Peyer's patch (tissue), 4 donors: ENCODE results near the gene CEP164. TPM values are rescaled to one million over a fixed set of nuclear protein-coding genes. Genes with fewer than 3 reads are reported as not detected.

Experiments used
- DNase-seq, 3 donors: peaks; one replicate each; pipeline ENCODE4 v3.0.0-alpha.2; 2017 to 2019
- H3K27ac ChIP-seq, 4 donors: fragments of 200-600 bp; sonication (generic); one replicate each; pipeline ENCODE4 v1.5.1; 2016 to 2019
- H3K27me3 ChIP-seq, 2 donors: fragments of 200-600 bp; sonication (generic); one replicate each; pipeline ENCODE4 v1.5.1; 2019
- H3K36me3 ChIP-seq, 3 donors: fragments of 200-600 bp; sonication (generic); one replicate each; pipeline ENCODE4 v1.5.1; 2016 to 2019
- H3K4me1 ChIP-seq, 4 donors: fragments of 200-600 bp; sonication (generic); one replicate each; pipeline ENCODE4 v1.5.1; 2016 to 2019
- H3K4me3 ChIP-seq, 4 donors: fragments of 200-600 bp; sonication (generic); 1 replicate in 3 of 4; 2 replicates in 1 of 4; pipeline ENCODE4 v1.5.1; 2016 to 2019; ENCODE audit warnings: mild to moderate bottlenecking in 1 of 4
- H3K9me3 ChIP-seq, 4 donors: fragments of 200-600 bp; sonication (generic); one replicate each; pipeline ENCODE4 v1.5.1; 2016 to 2019; ENCODE audit warnings: mild to moderate bottlenecking in 1 of 4
- POLR2A ChIP-seq, 2 donors: fragments of 450-650 bp; IDR thresholded peaks; one replicate each; pipeline ENCODE4 v1.5.1; 2017; ENCODE audit warnings: antibody characterized with exemption in 2 of 2, mild to moderate bottlenecking in 2 of 2, moderate library complexity in 2 of 2
- total RNA-seq, 4 donors: library from RNA; depleted of rRNA; stranded (reverse); fragments of >200 nt; gene quantifications; one replicate each; pipeline ENCODE4 v1.1.0, GENCODE V29; 2016
- TF ChIP-seq, protein P1 (sequence below), 6 experiments: fragments of 450-650 bp in 4 of 6; fragments of 200-600 bp in 2 of 6; sonication (generic) in 1 of 6; IDR thresholded peaks; one replicate each; pipeline ENCODE4 v1.5.1; 2017 to 2019; ENCODE audit warnings: antibody characterized with exemption in 6 of 6, mild to moderate bottlenecking in 3 of 6, moderate library complexity in 1 of 6

The CEP164 gene
- total RNA-seq, 4 donors from 2014 or later: 12.3 to 45.4 (median 27.2) TPM

DNA sequence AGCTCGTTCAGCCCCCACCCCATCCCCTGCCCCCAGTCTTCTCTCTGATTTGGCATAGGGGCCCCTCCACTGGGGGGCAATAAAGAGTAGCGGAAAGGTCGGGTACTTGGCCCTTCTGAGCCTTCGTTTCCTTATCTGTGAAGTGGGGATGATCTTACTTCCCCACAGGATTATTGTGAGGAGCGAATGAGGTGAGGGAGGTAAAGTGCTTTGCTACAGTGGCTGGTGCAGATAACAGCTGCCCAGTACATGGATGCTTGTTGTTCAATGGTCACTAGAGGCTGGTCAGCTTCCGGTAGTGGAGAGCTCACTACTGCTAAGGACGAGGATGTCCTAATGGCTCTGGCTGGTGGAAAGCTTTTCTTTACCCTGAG is 101.2 kb downstream of the CEP164 start:
- H3K4me1 ChIP-seq: no peaks in the 10 kb centered on the region
- H3K4me3 ChIP-seq: no peak overlapping the region
- DNase-seq: no peak
- no peaks in the 10 kb centered on the region for H3K36me3 ChIP-seq
- no peak for TF ChIP-seq POLR2A (IDR thresholded peaks at IDR 0.05)
- TF ChIP-seq, protein P1, sequence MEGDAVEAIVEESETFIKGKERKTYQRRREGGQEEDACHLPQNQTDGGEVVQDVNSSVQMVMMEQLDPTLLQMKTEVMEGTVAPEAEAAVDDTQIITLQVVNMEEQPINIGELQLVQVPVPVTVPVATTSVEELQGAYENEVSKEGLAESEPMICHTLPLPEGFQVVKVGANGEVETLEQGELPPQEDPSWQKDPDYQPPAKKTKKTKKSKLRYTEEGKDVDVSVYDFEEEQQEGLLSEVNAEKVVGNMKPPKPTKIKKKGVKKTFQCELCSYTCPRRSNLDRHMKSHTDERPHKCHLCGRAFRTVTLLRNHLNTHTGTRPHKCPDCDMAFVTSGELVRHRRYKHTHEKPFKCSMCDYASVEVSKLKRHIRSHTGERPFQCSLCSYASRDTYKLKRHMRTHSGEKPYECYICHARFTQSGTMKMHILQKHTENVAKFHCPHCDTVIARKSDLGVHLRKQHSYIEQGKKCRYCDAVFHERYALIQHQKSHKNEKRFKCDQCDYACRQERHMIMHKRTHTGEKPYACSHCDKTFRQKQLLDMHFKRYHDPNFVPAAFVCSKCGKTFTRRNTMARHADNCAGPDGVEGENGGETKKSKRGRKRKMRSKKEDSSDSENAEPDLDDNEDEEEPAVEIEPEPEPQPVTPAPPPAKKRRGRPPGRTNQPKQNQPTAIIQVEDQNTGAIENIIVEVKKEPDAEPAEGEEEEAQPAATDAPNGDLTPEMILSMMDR (IDR thresholded peaks at IDR 0.05): no peak
- H3K27ac ChIP-seq: no peak overlapping the region
- no peaks in the 10 kb centered on the region for H3K9me3 ChIP-seq
- H3K27me3 ChIP-seq: no peaks in the 10 kb centered on the region

DNA sequence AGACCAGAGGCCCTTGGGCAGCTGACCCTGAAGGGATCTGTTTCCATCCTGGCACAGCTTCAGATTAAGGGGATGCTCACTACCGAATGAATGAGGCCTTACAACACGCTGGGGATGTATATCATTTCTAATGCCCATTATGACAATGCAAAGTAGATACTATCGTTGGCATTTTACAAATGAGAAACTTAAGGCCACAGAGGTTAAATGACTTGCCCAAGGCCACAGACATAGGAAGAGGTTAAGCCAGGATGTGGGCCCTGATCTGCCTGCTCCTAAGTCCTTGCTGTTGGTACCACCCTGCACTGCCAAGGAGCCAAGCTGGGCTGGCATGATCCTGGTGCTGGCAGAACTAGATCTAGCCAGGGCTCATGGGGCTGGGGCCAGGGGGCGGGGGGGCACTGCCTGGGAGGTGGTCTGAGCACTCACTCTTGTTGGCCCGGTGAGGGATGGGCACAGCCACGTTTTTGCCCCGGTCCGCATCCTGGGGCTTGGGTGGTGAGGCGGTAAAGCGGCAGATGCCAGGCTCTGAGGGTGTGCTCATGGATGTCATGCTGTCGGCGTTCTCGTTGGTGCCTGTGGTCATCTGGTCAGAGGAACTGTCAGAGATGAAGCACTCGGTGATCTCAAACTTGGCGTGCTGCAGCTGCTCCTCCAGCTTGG is 102.8 kb downstream of the CEP164 start:
- DNase-seq: no peak
- Histone ChIP-seq H3K27ac (no peak overlapping the region), H3K9me3 (no peaks in the 10 kb centered on the region), H3K36me3 (no peaks in the 10 kb centered on the region), H3K4me3 (no peak overlapping the region), H3K27me3 (no peaks in the 10 kb centered on the region), H3K4me1 (no peaks in the 10 kb centered on the region)
- TF ChIP-seq, protein P1 (IDR thresholded peaks at IDR 0.05): no peak
- no peak for TF ChIP-seq POLR2A (IDR thresholded peaks at IDR 0.05)

DNA sequence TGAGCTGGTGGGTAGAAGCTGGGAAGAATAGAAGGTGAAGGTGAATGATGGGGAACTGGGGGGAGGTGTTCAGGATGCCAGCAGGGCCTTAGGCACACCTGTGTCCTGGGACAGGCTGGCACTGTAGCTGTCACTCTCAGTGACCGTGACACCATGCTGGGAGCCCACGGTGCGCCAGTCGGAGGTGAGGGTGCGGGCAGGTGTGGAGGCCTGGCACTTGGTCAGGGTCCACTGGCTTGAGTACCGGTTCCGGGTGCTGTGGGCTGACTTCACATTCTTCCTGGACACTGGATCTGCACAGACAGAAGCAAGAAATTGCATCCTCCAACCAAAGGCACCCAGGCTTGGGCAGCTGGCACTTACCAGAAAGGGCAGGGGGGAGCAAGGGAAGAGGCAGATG is 103.8 kb downstream of the CEP164 start:
- H3K4me3 ChIP-seq: no peak overlapping the region
- H3K4me1 ChIP-seq: no peaks in the 10 kb centered on the region
- H3K9me3 ChIP-seq: no peaks in the 10 kb centered on the region
- TF ChIP-seq, protein P1 (IDR thresholded peaks at IDR 0.05): no peak
- TF ChIP-seq POLR2A (IDR thresholded peaks at IDR 0.05): no peak
- H3K27ac ChIP-seq: no peak overlapping the region
- H3K36me3 ChIP-seq: no peaks in the 10 kb centered on the region
- H3K27me3 ChIP-seq: no peaks in the 10 kb centered on the region
- no peak for DNase-seq

DNA sequence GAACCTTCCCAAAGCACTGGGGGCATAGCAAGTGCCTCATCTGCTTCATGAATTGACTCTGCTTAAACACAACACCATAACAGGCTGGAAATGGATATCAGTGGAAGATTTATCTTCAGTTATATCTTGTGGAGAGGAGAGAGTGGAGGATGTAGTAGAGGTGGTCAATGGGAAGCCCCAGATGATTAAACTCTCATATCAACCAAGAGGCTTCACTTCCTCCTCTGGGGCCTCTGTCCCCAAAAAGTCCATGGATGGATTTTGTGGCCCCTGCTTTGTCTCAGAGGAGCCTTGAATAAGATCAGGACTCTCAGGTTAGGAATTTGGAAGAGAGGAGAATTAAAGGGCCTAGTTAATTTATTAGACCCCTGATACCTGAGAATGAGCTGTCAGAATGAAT is 106.1 kb downstream of the CEP164 start:
- no peak overlapping the region for H3K4me3 ChIP-seq
- DNase-seq: no peak
- no peak overlapping the region for H3K27ac ChIP-seq
- TF ChIP-seq, protein P1 (IDR thresholded peaks at IDR 0.05): no peak
- no peak for TF ChIP-seq POLR2A (IDR thresholded peaks at IDR 0.05)
- H3K36me3 ChIP-seq: no peaks in the 10 kb centered on the region
- H3K4me1 ChIP-seq: no peaks in the 10 kb centered on the region
- no peaks in the 10 kb centered on the region for H3K27me3 ChIP-seq
- H3K9me3 ChIP-seq: no peaks in the 10 kb centered on the region

DNA sequence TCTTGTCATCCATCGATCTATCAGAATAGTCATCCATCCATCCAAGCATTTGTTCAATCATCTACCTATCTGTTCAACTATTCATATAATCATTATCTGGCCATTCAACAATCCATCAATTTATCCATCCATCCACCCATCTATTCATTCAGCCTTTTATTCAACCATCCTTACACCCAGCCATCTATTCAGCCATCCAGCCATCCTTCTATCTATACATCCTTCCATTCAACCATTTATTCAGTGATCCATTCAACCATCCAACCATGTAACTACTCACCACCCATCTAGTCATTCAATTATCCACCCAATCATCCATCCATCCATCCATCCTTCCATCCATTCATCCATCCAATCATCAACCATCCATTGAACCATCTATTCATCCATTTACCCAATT is 106.8 kb downstream of the CEP164 start:
- Histone ChIP-seq H3K4me1 (no peaks in the 10 kb centered on the region), H3K4me3 (no peak overlapping the region), H3K27me3 (no peaks in the 10 kb centered on the region), H3K9me3 (no peaks in the 10 kb centered on the region), H3K27ac (no peak overlapping the region), H3K36me3 (no peaks in the 10 kb centered on the region)
- DNase-seq: no peak
- TF ChIP-seq, protein P1 (IDR thresholded peaks at IDR 0.05): no peak
- TF ChIP-seq POLR2A (IDR thresholded peaks at IDR 0.05): no peak

DNA sequence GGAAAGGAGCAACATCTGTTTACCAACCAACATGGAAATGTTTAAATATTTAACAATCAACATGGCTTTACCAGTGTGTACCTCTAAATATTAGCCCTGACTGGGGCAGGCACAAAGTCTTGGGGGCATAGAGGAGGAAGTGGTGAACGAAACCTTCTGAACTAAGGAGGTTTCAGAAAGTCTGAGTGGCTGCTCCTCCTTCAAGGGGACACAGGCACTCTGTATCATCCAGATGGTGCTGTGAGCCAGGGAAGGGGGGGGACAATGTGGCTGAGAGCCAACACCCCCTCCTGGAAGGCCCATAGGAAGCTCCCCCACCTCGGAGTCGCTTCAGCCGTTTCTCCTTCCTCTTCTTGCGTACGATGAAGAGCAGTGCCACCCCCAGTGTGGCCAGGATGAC is 107.7 kb downstream of the CEP164 start:
- Histone ChIP-seq H3K4me1 (no peaks in the 10 kb centered on the region), H3K4me3 (no peak overlapping the region), H3K27ac (no peak overlapping the region), H3K36me3 (no peaks in the 10 kb centered on the region), H3K9me3 (no peaks in the 10 kb centered on the region), H3K27me3 (no peaks in the 10 kb centered on the region)
- no peak for DNase-seq
- TF ChIP-seq POLR2A (IDR thresholded peaks at IDR 0.05): no peak
- TF ChIP-seq, protein P1 (IDR thresholded peaks at IDR 0.05): no peak
